ENCODE data around the gene HEATR5A. TPM values are rescaled to one million over a fixed set of nuclear protein-coding genes. Genes with fewer than 3 reads are reported as not detected.
"Not testable (repeated sequence)": the region's sequence is repeated elsewhere in the genome, so short reads cannot be mapped to it uniquely, and the experiment has no call there.

The HEATR5A gene
- total and polyA plus RNA-seq, 2 experiments from 2014 or later: 23.2 to 31.7 TPM

- H3K9me3 ChIP-seq (ENCODE audit: low read depth): no peaks in the 10 kb centered on the region
- no peak for DNase-seq (ENCODE audit: low read depth in 1 of 2, low spot score in 1 of 2)
- no peak for TF ChIP-seq CTCF (IDR thresholded peaks at IDR 0.05; ENCODE audit: low read depth, low read length)
These were observed 100.1 kb downstream of the HEATR5A start for GRCh38 chr14:31320216-31320615.

GRCh38 chr14:31319701-31320100, 100.6 kb downstream of the HEATR5A start:
- no peak for TF ChIP-seq CTCF (IDR thresholded peaks at IDR 0.05; ENCODE audit: low read depth, low read length)
- Histone ChIP-seq H3K4me3 (no peak overlapping the region), H3K36me3 (peaks cover 19% of the 10 kb centered on the region)

More at GRCh38 chr14:31320216-31320615, 100.1 kb downstream of the HEATR5A start:
- Histone ChIP-seq H3K36me3 (peaks cover 15% of the 10 kb centered on the region), H3K4me3 (no peak overlapping the region), H3K27ac (no peak overlapping the region), H3K27me3 (no peaks in the 10 kb centered on the region), H3K4me1 (ENCODE audit: low read depth) (no peaks in the 10 kb centered on the region)

GRCh38 chr14:31312934-31313333, 107.4 kb downstream of the HEATR5A start:
- Histone ChIP-seq H3K4me1 (ENCODE audit: low read depth) (no peaks in the 10 kb centered on the region), H3K9me3 (ENCODE audit: low read depth) (no peaks in the 10 kb centered on the region), H3K4me3 (no peak overlapping the region), H3K27me3 (no peaks in the 10 kb centered on the region), H3K36me3 (peaks cover 29% of the 10 kb centered on the region), H3K27ac (no peak overlapping the region)
- TF ChIP-seq CTCF (IDR thresholded peaks at IDR 0.05; ENCODE audit: low read depth, low read length): no peak
- DNase-seq (ENCODE audit: low read depth in 1 of 2, low spot score in 1 of 2): no peak

More at GRCh38 chr14:31319701-31320100, 100.6 kb downstream of the HEATR5A start:
- H3K9me3 ChIP-seq (ENCODE audit: low read depth): no peaks in the 10 kb centered on the region
- no peak overlapping the region for H3K27ac ChIP-seq
- H3K27me3 ChIP-seq: no peaks in the 10 kb centered on the region
- H3K4me1 ChIP-seq (ENCODE audit: low read depth): no peaks in the 10 kb centered on the region
- DNase-seq (ENCODE audit: low read depth in 1 of 2, low spot score in 1 of 2): no peak

GRCh38 chr14:31312370-31312769, 108.0 kb downstream of the HEATR5A start:
- DNase-seq (ENCODE audit: low read depth in 1 of 2, low spot score in 1 of 2): not testable (repeated sequence)

GRCh38 chr14:31307618-31308017, 112.7 kb downstream of the HEATR5A start:
- H3K4me3 ChIP-seq: no peak overlapping the region
- H3K9me3 ChIP-seq (ENCODE audit: low read depth): no peaks in the 10 kb centered on the region
- peaks cover 21% of the 10 kb centered on the region for H3K36me3 ChIP-seq
- H3K27ac ChIP-seq: no peak overlapping the region
- TF ChIP-seq CTCF (IDR thresholded peaks at IDR 0.05; ENCODE audit: low read depth, low read length): no peak
- H3K4me1 ChIP-seq (ENCODE audit: low read depth): no peaks in the 10 kb centered on the region
- no peak for DNase-seq (ENCODE audit: low read depth in 1 of 2, low spot score in 1 of 2)
- no peaks in the 10 kb centered on the region for H3K27me3 ChIP-seq

More at GRCh38 chr14:31312370-31312769, 108.0 kb downstream of the HEATR5A start:
- H3K4me1 ChIP-seq (ENCODE audit: low read depth); H3K27ac ChIP-seq; H3K9me3 ChIP-seq (ENCODE audit: low read depth); H3K27me3 ChIP-seq; H3K4me3 ChIP-seq: not testable (repeated sequence)
- peaks cover 34% of the 10 kb centered on the region for H3K36me3 ChIP-seq

GRCh38 chr14:31307198-31307597, 113.2 kb downstream of the HEATR5A start:
- H3K4me3 ChIP-seq: no peak overlapping the region
- no peak for TF ChIP-seq CTCF (IDR thresholded peaks at IDR 0.05; ENCODE audit: low read depth, low read length)

More at GRCh38 chr14:31307198-31307597, 113.2 kb downstream of the HEATR5A start:
- Histone ChIP-seq H3K27me3 (no peaks in the 10 kb centered on the region), H3K36me3 (peaks cover 19% of the 10 kb centered on the region), H3K9me3 (ENCODE audit: low read depth) (no peaks in the 10 kb centered on the region), H3K4me1 (ENCODE audit: low read depth) (no peaks in the 10 kb centered on the region), H3K27ac (no peak overlapping the region)
- no peak for DNase-seq (ENCODE audit: low read depth in 1 of 2, low spot score in 1 of 2)

All from cardiac muscle cell (in vitro differentiated cells and primary cell).